ENCODE results near the gene MTG2. TPM values are rescaled to one million over a fixed set of nuclear protein-coding genes. Genes with fewer than 3 reads are reported as not detected.

The MTG2 gene
- total RNA-seq, 3 donors from 2014 or later: 16.3 to 32.1 (median 25.6) TPM

- Histone ChIP-seq H3K4me1 (no peaks in the 10 kb centered on the region), H3K27me3 (peaks cover 0 to 9% of the 10 kb centered on the region in 2 donors), H3K9me3 (no peaks in the 10 kb centered on the region), H3K36me3 (no peaks in the 10 kb centered on the region), H3K4me3 (no peak overlapping the region), H3K27ac (peak overlapping the region; percentile 5 to 41)
- TF ChIP-seq POLR2AphosphoS5 (IDR thresholded peaks at IDR 0.05) (peak in 2 of 3 donors; percentile 61 to 70), CTCF (IDR thresholded peaks at IDR 0.05) (no peak)
- intact Hi-C loops (cut with DNase I; ENCODE audit: low total_unique reads): no loop called here
- peak; percentile 64 to 87 for DNase-seq (ENCODE audit: low spot score in 2 of 2)
Measured at GRCh38 chr20:62232194-62232593, 49.4 kb downstream of the MTG2 start.

- intact Hi-C loops (cut with DNase I; ENCODE audit: low total_unique reads): no loop called here
- H3K27me3 ChIP-seq: peaks cover 0 to under 1% of the 10 kb centered on the region in 2 donors
Measured at GRCh38 chr20:62232770-62233645, 50.2 kb downstream of the MTG2 start.

GRCh38 chr20:62233684-62234083, 50.9 kb downstream of the MTG2 start:
- TF ChIP-seq POLR2A (IDR thresholded peaks at IDR 0.05) (no peak), POLR2AphosphoS5 (IDR thresholded peaks at IDR 0.05) (no peak), CTCF (IDR thresholded peaks at IDR 0.05) (no peak)
- H3K27ac ChIP-seq: no peak overlapping the region
- DNase-seq (ENCODE audit: low spot score in 2 of 2): no peak
- H3K36me3 ChIP-seq: no peaks in the 10 kb centered on the region
- intact Hi-C loops (cut with DNase I; ENCODE audit: low total_unique reads): no loop called here
- H3K27me3 ChIP-seq: no peaks in the 10 kb centered on the region
- H3K4me3 ChIP-seq: no peak overlapping the region
- H3K9me3 ChIP-seq: no peaks in the 10 kb centered on the region
- H3K4me1 ChIP-seq: no peaks in the 10 kb centered on the region

More at GRCh38 chr20:62232770-62233645, 50.2 kb downstream of the MTG2 start:
- Histone ChIP-seq H3K36me3 (no peaks in the 10 kb centered on the region), H3K4me3 (no peak overlapping the region), H3K27ac (peak overlapping the region; percentile 5 to 41), H3K4me1 (no peaks in the 10 kb centered on the region), H3K9me3 (no peaks in the 10 kb centered on the region)
- no peak for TF ChIP-seq POLR2A (IDR thresholded peaks at IDR 0.05)
- no peak for TF ChIP-seq POLR2AphosphoS5 (IDR thresholded peaks at IDR 0.05)
- TF ChIP-seq CTCF (IDR thresholded peaks at IDR 0.05): no peak
- DNase-seq (ENCODE audit: low spot score in 2 of 2): no peak

GRCh38 chr20:62234339-62234738, 51.5 kb downstream of the MTG2 start:
- H3K27ac ChIP-seq: no peak overlapping the region
- no peak overlapping the region for H3K4me3 ChIP-seq
- TF ChIP-seq POLR2A (IDR thresholded peaks at IDR 0.05): no peak
- TF ChIP-seq CTCF (IDR thresholded peaks at IDR 0.05): no peak
- no peak for TF ChIP-seq POLR2AphosphoS5 (IDR thresholded peaks at IDR 0.05)
- H3K4me1 ChIP-seq: no peaks in the 10 kb centered on the region
- intact Hi-C loops (cut with DNase I; ENCODE audit: low total_unique reads): no loop called here
- H3K9me3 ChIP-seq: no peaks in the 10 kb centered on the region
- no peaks in the 10 kb centered on the region for H3K36me3 ChIP-seq
- no peak for DNase-seq (ENCODE audit: low spot score in 2 of 2)
- no peaks in the 10 kb centered on the region for H3K27me3 ChIP-seq

- Histone ChIP-seq H3K36me3 (no peaks in the 10 kb centered on the region), H3K9me3 (no peaks in the 10 kb centered on the region), H3K4me1 (no peaks in the 10 kb centered on the region), H3K4me3 (no peak overlapping the region), H3K27me3 (no peaks in the 10 kb centered on the region), H3K27ac (no peak overlapping the region)
- intact Hi-C loops (cut with DNase I; ENCODE audit: low total_unique reads): no loop called here
- no peak for DNase-seq (ENCODE audit: low spot score in 2 of 2)
- no peak for TF ChIP-seq CTCF (IDR thresholded peaks at IDR 0.05)
- no peak for TF ChIP-seq POLR2AphosphoS5 (IDR thresholded peaks at IDR 0.05)
Measured at GRCh38 chr20:62235001-62235776, 52.4 kb downstream of the MTG2 start.
